Measurements from ENCODE around the gene ABCC10.
"Not testable (repeated sequence)": the region's sequence is repeated elsewhere in the genome, so short reads cannot be mapped to it uniquely, and the experiment has no call there.

ABCC10 gene

DNA sequence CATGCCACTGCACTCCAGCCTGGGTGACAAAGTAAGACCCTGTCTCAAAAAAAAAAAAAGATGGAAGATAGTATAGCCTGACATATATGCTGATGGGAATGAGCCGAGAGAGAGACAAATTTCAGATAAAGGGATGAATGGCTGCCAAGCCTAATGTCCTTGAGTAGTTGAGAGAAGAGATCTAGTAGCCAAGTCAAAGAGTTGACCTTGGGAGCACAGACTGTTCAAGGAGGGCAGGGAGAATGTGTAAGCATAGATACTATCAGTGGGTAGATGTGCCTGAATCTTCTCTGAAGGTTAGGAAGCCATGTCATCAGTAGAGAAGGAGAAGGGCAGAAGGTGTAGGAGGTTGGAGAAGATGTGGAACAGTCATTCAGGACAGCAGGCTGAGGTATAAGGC, 20.0 kb upstream of the ABCC10 start:
- no peak for DNase-seq (ENCODE audit: low read depth in 2 of 3, low spot score in 1 of 3)

DNA sequence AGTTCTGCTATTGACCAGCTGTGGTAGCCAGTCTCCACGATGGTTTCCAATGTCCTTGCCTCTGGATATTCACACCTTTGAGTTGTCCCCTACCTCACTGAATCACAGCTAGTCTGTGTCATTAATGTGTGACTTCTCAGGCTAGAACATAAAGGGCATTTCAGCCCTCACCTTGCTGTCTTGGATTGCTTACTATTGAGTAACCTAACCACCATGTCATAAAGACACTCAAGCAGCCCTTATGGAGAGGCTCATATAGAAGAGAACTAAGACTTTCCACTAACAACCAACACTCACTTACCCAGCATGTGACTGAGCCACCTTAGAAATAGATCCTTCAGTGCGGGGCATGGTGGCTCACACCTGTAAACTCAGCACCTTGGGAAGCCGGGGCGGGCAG, 19.1 kb upstream of the ABCC10 start:
- DNase-seq (ENCODE audit: low read depth in 2 of 3, low spot score in 1 of 3), result no peak

DNA sequence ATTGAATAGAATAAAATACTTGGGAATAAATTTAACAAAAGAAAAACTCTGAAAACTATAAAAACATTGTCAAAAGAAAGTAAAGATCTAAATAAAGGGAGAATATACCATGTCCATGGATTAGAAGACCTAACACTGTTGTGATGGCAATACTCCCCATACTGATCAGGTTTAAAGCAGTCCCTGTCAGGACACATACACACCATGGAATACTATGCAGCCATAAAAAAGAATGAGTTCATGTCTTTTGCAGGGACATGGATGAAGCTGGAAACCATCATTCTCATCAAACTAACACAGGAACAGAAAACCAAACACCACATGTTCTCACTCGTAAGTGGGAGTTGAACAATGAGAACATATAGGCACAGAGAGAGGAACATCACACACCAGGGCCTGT, 16.6 kb upstream of the ABCC10 start:
- not testable (repeated sequence) for DNase-seq (ENCODE audit: low read depth in 2 of 3, low spot score in 1 of 3)

DNA sequence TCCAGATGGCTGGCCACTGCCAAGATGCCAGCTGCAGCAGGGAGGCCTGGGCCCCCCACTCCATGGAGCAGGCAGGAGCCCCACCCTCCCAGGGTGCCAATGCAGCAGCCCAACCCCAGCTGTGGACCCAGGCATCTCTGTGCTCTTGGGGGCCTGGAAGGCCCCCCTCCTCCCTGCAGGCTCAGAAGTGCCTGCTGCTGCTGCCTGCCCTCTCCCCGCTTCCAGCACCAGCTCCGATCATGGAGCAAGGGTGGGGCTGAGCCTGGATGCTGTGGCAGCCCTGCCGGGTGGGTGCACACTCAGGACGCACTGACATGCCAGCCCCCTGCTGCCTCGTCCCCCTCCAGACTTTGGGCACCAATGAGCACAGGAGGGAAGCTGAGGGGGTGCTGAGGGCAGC, 14.8 kb upstream of the ABCC10 start:
- no peak for DNase-seq (ENCODE audit: low read depth in 2 of 3, low spot score in 1 of 3)

DNA sequence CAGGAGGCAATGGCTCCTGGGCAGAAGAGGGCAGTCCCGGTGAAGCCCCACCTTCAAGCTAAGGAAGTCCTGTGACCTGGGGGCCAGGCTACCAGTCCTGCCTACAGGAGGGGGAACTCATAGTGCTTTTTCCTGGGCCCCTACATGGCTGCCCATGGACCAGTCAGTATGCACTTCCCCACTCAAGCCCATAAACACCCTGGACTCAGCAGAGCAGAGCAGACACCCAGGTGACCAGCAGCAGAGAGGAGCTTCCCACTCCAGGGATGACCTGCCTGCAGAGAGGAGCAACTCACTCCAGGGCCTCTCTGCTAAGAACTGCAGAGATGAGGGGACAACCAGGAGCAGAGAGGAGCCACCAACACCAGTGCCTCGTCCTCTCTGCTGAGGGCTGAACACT, 14.3 kb upstream of the ABCC10 start:
- DNase-seq (ENCODE audit: low read depth in 2 of 3, low spot score in 1 of 3), result no peak

DNA sequence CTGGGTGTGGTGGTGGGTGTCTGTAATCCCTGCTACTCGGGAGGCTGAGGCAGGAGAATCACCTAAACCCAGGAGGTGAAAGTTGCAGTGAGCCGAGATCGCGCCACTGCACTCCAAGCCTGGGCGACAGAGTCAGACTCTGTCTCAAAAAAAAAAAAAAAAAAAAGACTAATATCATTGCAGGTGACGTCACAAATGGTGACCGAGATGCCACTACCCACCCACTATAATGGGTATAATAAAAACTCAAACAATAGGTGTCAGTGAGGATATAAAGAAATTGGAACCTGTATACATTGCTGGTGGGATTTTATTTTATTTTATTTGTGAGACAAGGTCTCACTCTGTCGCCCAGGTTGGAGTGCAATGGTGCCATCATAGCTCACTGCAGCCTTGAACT, 12.1 kb upstream of the ABCC10 start:
- not testable (repeated sequence) for DNase-seq (ENCODE audit: low read depth in 2 of 3, low spot score in 1 of 3)

DNA sequence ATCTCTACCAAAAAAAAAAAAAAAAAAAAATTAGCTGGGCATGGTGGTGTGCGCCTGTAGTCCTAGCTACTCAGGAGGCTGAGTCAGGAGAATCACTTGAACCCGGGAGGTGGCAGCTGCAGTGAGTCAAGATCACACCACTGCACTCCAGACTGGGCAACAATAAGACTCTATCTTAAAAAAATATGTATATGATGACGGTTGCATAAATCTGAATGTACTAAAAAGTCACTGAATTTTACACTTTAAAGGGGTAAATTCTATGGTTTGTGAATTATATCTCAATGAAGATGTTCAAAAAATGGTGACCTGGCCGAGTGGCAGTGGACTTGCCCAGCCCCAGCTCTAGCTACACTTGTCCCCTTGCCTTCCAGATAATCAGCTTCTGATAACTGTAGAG, 10.4 kb upstream of the ABCC10 start:
- no peak for DNase-seq (ENCODE audit: low read depth in 2 of 3, low spot score in 1 of 3)

DNA sequence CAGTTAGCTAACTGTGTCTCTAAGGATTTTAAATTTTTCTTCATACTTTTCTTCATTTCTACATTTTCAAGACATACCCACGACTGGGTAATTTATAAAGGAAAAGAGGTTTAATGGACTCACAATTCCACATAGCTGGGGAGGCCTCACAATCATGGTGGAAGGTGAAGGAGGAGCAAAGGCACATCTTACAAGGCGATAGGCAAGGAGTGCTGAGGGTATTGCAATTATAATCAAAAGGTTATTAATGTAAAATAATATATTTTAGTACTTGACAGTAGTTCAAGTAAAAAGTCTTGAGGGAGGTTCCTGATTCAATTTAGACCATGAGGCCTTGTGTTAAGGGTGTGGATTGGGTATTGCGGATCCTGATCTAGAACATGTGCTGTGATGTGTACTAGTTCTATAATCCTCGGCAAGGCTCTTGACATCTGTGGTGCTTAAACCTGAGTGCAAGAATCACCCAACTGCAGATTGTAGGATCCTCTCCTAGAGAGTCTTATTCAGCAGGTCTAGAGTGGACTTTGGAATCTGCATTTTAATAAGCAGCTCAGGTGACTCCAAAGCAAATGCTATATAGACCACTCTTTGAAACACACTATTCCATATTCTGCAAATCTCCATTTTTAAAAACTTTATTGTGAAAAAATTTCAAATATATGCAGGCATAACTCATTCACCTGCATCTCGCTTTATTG, 7.2 kb upstream of the ABCC10 start:
- no peak for DNase-seq (ENCODE audit: low read depth in 2 of 3, low spot score in 1 of 3)

DNA sequence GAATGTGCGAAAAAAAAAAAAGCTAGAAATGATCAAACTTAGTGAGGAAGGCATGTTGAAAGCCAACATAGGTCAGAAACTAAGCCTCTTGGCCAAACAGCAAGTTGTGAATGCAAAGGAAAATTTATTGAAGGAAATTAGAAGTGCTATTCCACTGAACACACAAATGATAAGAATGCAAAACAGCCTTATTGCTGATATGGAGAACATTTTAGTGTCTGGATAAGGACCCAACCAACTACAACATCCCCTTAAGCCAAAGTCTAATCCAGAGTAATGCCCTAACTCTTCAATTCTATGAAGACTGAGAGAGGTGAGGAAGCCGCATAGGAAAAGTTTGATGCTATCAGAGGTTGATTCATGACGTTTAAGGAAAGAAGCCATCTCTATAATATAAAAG, 5.5 kb upstream of the ABCC10 start:
- no peak for DNase-seq (ENCODE audit: low read depth in 2 of 3, low spot score in 1 of 3)

DNA sequence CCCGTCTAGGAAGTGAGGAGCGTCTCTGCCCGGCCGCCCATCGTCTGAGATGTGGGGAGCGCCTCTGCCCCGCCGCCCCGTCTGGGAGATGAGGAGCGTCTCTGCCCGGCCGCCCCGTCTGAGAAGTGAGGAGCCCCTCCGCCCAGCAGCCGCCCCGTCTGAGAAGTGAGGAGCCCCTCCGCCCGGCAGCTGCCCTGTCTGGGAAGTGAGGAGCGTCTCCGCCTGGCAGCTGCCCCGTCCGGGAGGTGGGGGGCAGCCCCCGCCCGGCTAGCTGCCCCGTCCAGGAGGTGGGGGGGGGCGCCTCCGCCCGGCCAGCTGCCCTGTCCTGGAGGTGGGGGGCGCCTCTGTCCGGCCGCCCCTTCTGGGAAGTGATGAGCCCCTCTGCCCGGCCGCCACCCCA, 2.3 kb upstream of the ABCC10 start:
- DNase-seq (ENCODE audit: low read depth in 2 of 3, low spot score in 1 of 3), result not testable (repeated sequence)

DNA sequence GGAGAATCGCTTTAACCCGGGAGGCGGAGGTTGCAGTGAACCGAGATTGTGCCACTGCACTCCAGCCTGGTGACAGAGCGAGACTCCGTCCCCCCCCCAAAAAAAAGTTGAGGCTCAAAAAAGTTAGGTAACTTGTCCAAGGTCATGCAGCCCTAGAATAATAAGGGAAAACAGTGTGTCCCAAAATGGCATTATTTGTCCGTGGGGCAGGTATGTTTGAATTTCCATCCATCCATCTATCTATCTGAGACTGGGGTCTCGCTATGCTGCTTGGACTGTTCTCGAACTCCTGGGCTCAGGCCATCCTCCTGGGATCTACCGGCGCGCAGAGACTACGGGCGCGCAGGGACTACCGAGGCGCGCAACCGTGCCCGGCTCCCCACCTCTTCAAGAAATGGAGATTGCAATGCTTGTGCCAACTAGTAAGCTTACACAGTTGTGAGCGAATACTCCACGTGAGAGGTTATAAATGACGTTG, 374 bp upstream of the ABCC10 start:
- DNase-seq (ENCODE audit: low read depth in 2 of 3, low spot score in 1 of 3), result no peak

DNA sequence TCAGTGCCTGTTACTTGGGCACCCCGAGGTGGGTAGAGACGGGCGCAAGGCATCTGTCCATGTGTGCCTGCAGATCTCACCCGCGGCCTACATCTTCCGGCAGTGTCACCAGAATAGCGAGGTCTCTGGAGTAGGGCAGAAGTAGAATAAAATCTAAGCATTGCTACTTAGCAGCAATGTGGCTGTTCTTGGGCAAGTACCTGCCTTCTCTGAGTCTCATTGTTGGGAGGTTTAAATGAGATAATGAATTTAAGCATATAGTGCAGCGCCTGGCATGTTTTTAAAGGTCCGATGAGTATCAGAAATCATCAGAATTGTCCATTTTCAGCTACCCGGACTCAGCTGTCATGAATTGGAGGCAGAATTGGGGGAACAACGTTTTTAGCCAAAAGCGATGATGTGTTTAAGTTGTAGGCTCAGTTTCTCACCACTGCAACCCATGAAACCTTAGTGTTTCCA, 800 bp downstream of the ABCC10 start:
- no peak for DNase-seq (ENCODE audit: low read depth in 2 of 3, low spot score in 1 of 3)

DNA sequence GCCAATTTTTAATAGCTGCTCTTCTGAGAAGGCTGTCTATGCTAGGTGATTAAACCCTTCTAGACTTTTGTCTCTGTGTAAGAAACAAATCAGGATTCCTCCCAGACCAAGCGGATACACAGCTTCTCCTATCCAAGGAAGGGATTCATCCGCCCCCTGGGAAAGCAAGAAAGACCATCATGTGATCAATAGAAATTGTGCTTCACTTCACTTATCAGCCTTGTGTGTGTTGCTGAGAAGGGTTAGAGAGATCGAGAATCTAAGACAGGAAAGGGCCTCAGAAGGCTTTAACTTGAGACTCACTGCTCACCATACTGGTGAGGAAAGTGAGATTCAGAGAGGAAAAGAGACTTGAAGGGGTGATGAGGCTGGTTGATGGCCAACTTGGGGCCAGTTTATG, 1.5 kb downstream of the ABCC10 start:
- no peak for DNase-seq (ENCODE audit: low read depth in 2 of 3, low spot score in 1 of 3)

DNA sequence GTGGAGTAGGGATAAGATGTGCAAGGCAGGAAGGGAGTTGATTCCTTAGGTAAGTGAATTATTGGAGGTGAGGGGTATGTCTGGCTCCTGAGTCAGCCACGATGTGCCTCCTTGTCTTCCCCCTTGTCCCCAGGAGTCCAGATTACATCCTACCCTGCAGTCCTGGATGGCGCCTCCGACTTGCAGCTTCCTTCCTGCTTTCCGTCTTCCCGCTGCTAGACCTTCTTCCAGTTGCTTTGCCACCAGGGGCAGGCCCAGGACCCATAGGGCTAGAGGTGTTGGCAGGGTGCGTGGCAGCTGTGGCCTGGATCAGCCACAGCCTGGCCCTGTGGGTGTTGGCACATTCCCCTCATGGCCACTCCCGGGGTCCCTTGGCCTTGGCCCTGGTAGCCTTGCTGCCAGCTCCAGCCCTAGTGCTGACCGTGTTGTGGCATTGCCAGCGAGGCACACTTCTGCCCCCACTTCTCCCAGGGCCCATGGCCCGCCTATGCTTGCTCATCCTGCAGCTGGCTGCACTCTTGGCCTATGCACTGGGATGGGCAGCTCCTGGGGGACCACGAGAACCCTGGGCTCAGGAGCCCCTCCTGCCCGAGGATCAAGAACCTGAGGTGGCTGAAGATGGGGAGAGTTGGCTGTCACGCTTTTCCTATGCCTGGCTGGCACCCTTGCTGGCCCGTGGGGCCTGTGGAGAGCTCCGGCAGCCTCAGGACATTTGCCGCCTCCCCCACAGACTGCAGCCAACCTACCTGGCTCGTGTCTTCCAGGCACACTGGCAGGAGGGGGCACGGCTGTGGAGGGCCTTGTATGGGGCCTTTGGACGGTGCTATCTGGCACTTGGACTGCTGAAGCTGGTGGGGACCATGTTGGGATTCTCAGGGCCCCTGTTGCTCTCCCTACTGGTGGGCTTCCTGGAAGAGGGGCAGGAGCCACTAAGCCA, 4.9 kb downstream of the ABCC10 start:
- no peak for DNase-seq (ENCODE audit: low read depth in 2 of 3, low spot score in 1 of 3)

DNA sequence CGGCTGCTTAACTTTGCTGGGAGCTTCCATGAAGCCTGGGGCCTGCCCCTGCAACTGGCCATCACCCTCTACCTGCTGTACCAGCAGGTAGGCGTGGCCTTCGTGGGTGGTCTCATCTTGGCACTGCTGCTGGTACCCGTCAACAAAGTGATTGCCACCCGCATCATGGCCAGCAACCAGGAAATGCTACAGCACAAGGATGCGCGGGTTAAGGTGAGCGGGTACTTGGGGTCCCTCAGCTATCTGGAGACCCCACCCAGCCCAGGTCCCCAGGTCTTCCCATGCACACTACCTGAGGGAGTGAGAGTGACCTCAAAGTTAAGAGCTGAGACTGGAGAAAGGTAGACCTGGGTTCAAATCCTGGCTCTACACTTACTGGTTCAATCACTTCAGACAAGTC, 5.8 kb downstream of the ABCC10 start:
- no peak for DNase-seq (ENCODE audit: low read depth in 2 of 3, low spot score in 1 of 3)

DNA sequence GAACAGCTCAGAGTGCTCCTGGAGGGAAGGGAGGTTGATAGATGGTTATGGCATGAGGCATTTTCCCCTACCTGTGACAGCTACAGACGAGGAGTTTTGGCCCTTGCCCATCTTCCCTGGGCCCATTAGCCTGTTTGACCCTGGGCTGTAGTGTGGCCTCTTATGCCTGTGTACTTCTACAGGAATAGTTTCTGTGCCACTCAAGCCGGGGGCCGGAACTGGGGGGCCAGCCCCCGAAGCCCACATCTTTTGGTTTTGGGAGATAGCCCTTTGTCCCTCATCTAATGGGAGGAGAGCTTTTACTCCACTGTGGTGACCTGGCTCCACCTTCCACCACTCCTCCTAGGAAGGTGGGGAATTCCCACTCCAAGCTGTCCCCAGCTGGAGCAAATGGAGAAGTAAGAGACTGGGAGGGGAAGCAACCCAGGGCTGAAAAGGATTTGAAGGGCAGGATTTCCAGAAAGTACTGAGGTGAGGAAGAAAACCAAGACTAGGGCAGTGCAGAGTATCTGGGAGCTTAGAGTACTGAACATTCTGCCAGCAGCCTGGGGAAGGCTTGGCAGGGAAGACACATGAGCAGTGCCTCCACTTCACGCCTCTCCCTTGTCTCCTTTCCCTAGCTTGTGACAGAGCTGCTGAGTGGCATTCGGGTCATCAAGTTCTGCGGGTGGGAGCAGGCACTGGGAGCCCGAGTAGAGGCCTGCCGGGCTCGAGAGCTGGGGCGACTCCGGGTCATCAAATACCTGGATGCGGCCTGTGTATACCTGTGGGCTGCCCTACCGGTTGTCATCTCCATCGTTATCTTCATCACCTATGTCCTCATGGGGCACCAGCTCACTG, 6.9 kb downstream of the ABCC10 start:
- no peak for DNase-seq (ENCODE audit: low read depth in 2 of 3, low spot score in 1 of 3)

DNA sequence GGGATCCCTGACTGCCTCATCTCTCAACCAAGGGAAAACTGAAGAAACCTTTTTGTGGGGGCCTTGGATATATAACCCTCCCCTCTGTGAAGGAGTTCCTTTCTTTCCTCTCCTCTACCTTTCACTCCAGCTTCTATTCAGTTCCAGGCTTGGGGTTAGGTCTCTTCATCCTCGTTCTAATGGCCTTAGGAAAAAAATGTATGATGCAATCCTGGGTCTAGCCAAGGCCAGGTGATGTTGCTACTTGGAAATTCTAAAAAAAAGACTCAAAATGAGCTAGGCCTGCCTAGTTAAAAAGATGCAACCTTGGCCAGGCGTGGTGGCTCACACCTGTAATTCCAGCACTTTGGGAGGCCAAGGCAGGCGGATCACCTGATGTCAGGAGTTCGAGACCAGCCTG, 7.6 kb downstream of the ABCC10 start:
- DNase-seq (ENCODE audit: low read depth in 2 of 3, low spot score in 1 of 3), result no peak

DNA sequence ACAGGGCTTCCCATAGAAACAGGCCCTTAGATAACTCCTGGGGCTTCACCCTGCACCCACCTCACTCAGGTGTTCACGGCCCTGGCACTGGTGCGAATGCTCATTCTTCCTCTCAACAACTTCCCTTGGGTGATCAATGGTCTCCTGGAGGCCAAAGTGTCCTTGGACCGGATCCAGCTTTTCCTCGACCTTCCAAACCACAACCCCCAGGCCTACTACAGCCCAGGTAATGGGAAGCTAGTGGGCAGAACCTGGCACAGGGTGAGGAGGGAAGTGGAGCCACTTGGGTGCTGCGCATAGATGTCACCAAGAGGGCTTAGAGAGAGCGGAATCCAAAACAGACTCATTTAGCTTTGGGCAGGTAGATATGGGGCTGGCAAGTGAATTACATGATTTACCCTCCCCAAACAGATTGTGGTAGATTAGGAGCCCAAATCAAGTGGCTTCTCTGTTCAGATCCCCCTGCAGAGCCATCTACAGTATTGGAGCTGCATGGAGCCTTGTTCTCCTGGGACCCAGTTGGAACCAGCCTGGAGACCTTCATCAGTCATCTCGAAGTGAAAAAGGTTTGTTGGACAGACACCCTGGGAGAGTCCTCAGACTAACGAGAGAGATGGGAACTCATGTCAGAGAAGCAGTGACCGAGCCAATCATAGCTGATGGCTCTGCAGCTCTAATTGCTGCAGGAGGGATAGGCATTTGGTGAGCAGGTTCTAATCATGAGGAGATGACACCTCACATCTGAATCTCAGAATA, 8.5 kb downstream of the ABCC10 start:
- DNase-seq (ENCODE audit: low read depth in 2 of 3, low spot score in 1 of 3), result no peak

DNA sequence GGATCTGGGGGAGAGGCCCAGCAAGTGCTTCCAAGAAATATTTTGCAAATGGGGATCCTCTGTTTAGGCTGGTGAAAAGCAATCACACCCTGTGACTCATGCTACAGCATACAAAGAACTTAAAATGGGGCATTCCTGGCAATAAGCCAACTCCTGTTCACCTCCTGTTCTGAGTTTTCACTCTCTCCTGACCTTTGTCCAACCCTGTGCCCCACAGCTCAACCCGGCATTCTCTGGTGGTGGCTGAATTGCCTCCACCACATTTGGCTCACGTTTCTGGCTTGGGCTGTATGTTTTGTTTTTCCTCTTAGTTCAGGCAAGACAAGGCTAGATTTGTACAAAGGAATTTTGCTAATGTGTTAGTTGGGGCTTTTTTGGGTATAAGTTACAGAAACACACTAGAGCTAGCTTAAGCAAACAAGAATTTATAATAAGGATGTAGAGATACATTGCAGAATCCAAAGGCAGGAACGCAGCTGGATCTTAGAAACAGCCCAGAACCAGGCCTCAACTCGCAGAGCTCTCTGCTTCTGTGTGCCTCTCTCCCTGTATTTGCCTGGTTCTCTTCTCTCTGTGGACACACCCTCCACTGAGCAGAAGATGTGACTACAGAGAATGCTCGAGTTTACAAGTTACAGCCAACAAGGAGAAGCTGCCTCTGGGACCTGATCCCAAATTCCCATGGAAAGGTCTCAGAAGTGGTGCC, 9.4 kb downstream of the ABCC10 start:
- DNase-seq (ENCODE audit: low read depth in 2 of 3, low spot score in 1 of 3), result no peak

DNA sequence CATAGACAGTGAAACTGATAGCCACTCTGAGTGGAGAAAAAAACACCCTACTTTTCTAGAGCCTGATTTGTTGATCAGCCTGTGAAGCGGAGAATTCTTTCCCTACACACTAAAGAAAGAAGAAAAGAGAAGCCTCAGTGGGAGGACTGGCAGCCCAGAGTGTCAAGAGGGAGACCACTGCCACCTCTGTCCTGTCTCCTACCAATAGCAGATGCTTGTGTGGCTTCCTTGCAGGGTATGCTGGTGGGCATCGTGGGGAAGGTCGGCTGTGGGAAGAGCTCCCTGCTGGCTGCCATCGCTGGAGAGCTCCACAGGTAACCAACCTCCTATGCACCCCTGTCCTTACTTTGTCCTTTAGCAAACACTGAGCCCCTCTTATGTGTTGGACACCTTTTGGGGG, 10.4 kb downstream of the ABCC10 start:
- no peak for DNase-seq (ENCODE audit: low read depth in 2 of 3, low spot score in 1 of 3)
